A673 (cell line): ENCODE measurements around the gene GRIK4.

Experiments
- EZH2 ChIP-seq: fragments of 200-600 bp; sonication (generic); IDR thresholded peaks from 2 replicates; pipeline ENCODE4 v1.6.1; 2017; ENCODE audit warnings: borderline replicate concordance, low read depth, mild to moderate bottlenecking, mixed read lengths, antibody characterized with exemption, low read length; ENCODE audit not compliant: poor library complexity, severe bottlenecking
- TF ChIP-seq, protein P1 (sequence below): fragments of 300-800, 200-600 bp; sonication (generic); conservative IDR thresholded peaks from 2 replicates; pipeline ENCODE4 v1.5.1; 2017; ENCODE audit warnings: low read depth, mild to moderate bottlenecking, antibody characterized with exemption, low read length, moderate library complexity, mixed read lengths

DNA sequence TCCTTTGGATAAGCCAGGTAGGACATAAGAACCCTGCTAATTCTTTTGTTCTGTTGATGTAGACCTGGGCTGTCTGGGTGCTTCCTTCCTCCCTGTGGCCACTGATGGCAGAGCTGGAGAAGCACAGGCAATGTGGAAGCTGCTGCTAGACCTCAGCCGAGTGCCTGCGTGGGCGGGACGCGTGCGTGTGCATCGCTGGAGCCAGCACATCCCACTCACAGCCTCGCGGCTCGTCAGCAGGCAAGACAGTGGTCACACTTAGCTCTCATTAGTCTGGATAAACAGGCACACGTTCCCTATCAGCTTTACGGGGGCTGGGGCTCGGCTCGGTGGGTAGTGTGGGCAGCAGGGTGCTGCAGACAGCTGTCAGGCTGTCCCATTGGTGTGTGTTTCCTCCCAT lies 155.7 kb downstream of the GRIK4 start:
- TF ChIP-seq, protein P1, sequence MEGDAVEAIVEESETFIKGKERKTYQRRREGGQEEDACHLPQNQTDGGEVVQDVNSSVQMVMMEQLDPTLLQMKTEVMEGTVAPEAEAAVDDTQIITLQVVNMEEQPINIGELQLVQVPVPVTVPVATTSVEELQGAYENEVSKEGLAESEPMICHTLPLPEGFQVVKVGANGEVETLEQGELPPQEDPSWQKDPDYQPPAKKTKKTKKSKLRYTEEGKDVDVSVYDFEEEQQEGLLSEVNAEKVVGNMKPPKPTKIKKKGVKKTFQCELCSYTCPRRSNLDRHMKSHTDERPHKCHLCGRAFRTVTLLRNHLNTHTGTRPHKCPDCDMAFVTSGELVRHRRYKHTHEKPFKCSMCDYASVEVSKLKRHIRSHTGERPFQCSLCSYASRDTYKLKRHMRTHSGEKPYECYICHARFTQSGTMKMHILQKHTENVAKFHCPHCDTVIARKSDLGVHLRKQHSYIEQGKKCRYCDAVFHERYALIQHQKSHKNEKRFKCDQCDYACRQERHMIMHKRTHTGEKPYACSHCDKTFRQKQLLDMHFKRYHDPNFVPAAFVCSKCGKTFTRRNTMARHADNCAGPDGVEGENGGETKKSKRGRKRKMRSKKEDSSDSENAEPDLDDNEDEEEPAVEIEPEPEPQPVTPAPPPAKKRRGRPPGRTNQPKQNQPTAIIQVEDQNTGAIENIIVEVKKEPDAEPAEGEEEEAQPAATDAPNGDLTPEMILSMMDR, result no peak
- no peak for TF ChIP-seq EZH2
